Stimulated activated CD4-positive, alpha-beta T cell treated with anti-CD3 and anti-CD28 coated beads, Interleukin-1b, Interleukin-23, amount 100 ng/mL, for 1 hour (primary cell): Measurements from ENCODE around the gene TGFB1.

Experiments used
- DNase-seq, 2 donors: peaks; one replicate each; pipeline ENCODE4 v3.0.0-alpha.2; 2020; ENCODE audit warnings: low read depth in 2 of 2

TGFB1 gene

DNA sequence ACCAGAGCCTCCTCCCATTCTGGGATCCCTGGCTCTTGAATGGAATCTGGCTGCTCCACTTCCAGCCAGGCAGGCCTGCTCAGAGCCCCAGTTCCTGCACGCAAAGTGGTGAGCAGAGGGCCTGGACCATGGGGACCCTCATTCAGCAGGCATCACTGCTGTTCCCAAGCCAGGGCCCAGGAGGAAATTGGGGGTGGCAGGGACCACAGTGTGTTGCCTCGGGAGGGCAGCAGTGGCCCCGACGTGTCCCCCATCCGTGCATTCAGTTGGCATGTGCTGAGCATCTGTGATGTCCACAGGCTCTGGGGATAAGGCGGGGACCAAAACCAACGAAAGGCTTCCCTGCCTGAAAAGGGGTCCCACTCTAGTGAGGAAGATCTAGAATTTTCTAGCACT, 32.5 kb downstream of the TGFB1 start:
- DNase-seq = no peak

- no peak for DNase-seq
These were observed 33.2 kb downstream of the TGFB1 start for GRCh38 chr19:41320568-41320967.

DNA sequence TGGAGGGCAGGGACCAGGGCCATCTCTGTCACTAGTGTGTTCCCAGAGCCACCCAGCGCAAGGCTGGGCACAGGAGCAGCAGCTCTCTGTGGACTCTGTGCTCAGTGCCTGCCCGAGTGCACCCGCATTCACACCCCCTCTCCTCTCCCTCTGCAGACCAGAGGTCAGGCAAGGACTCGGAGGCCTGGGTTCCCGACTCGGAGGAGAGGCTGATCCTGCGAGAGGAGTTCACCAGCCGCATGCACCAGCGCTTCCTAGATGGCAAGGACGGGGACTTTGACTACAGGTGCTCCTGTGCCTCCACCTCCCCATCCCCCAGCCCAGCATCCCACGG, 33.6 kb downstream of the TGFB1 start:
- no peak for DNase-seq

DNA sequence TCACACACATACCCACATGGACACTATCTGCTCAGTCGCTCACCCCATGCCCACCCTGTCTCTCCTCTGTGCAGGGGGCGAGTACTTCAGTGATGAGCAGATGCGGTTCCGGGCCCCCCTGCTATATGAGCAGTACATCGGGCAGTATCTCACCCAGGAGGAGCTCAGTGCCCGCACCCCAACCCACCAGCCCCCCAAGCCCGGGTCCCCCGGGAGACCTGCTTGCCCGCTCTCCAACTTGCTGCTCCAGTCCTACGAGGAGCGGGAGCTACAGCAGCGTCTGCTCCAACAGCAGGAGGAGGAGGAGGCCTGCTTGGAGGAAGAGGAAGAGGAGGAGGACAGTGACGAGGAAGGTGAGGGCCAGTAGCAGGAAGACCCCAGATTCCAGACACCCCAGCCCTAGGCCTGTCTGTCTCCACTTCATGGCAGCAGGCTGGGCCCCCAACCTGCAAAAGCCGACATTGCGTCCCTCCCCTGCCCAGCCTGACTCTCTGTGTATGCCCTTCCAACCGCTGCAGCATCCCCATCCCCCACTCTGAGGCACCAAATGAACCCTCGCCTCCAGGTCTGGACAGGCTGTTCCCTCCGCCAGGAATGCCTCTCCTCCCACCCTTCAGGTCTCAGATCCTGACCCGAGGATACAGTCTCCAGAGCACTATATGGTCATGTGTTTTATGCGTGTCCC, 34.1 kb downstream of the TGFB1 start:
- DNase-seq = no peak

GRCh38 chr19:41318696-41319499, 34.8 kb downstream of the TGFB1 start:
- no peak for DNase-seq

GRCh38 chr19:41316306-41316920, 37.3 kb downstream of the TGFB1 start:
- no peak for DNase-seq

- no peak for DNase-seq
These were observed 42.1 kb downstream of the TGFB1 start for GRCh38 chr19:41311613-41312012.

GRCh38 chr19:41311072-41311471, 42.6 kb downstream of the TGFB1 start:
- DNase-seq = no peak

- DNase-seq = peak; percentile 72 to 80
These were observed 43.5 kb downstream of the TGFB1 start, which contains the start of gene CCDC97 for GRCh38 chr19:41310033-41310831. TSS of gene CCDC97 (plus strand) at chr19:41310172. CDS start at chr19:41310311, 139 bp downstream.

- DNase-seq = no peak
These were observed 44.3 kb downstream of the TGFB1 start for GRCh38 chr19:41309180-41310032.

GRCh38 chr19:41308450-41309179, 45.1 kb downstream of the TGFB1 start:
- DNase-seq = peak; percentile 86 to 97

DNA sequence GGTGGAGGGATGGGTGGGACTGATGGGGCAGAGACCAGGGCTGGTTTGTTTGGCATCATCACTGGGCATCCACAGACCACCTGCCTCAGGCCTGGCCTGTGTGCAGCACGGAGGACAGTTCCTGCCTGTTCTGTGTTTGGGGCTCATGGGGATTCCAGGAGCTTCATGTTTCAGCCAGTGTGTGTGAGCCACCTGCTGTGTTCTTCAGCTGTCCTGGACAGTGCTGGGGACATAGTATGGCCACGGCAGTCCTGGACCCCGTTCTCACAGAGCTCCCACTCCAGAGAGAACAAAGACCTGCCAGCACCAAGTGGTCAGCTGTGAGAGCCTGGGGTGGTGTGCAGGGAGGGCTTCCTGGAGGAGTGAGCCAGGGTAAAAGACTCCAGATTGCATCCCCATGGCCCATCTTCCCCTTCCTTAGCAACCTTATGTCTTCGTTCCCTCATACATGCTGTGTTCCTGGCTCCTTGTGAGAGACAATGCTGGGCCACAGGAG, 45.7 kb downstream of the TGFB1 start:
- DNase-seq = no peak

GRCh38 chr19:41307090-41307875, 46.4 kb downstream of the TGFB1 start:
- DNase-seq = no peak

- no peak for DNase-seq
These were observed 47.6 kb downstream of the TGFB1 start for GRCh38 chr19:41305927-41306793.

DNA sequence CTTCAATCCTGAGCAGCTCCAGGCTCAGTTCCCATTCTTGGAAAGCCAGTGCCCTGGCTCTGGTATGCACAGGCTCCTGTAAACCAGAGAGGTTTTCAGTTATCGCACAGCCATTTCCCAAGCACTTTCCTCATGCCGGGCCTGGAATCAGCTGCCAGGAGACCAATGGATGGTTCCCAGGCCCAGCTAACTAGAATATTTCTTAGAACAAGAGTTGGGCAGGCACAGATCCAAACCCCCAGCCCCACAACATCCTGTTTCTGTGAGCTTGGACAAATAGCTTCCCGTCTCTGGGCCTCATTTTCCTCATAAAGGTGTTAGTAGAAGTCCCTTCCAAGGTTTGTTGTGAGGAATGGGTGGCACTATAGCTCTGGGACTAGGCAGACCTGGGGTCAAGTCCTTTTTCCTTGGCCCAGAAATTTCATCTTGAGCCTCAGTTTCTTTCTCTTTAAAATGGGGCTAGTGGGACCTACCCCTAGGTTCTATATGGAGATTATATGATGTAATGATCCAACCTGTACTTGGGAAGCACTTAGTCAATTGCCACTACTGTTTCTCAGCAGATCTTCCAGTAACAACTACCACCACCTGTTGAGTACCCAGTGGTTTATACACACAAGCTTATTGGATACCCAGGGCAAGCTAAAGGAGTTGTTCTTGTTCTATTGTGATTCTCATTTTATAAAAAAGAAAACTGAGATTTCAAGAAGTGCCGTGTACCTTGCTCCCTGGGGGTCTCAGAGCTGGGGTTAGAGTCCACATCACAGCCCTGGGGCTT, 48.8 kb downstream of the TGFB1 start:
- no peak for DNase-seq

DNA sequence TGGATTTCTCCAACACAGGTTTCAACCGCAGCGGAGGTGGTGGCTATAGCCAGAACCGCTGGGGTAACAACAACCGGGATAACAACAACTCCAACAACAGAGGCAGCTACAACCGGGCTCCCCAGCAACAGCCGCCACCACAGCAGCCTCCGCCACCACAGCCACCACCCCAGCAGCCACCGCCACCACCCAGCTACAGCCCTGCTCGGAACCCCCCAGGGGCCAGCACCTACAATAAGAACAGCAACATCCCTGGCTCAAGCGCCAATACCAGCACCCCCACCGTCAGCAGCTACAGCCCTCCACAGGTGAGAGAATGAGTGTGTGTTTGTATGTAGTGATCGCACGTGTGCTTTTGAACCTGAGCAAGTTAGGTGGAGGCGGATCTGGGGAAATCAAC, 49.8 kb downstream of the TGFB1 start:
- DNase-seq = no peak

DNA sequence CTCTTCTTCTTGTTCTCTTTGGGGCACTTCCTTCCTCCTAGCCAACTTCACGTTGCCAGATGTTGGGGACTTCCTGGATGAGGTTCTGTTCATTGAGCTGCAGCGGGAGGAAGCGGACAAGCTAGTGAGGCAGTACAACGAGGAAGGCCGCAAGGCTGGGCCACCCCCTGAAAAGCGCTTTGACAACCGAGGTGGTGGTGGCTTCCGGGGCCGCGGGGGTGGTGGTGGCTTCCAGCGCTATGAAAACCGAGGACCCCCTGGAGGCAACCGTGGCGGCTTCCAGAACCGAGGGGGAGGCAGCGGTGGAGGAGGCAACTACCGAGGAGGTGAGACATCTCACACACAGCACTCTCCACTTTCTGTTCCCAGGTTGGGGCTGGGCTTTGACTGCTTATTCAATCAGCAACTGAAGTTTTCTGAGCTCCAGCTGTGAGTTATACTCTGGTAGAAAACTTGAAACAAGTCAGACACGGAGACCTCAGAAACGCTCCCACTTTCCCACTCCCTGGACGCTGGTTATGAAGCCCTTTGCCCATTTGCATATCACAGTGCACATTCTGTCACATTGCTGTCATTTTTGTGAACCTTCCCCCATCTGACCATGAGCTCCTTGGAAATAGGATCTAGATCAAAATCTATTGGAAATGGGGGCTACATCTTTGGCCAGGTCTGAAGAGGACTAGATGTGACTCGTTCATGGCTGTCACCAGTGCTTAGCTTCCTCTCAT, 50.9 kb downstream of the TGFB1 start:
- DNase-seq = no peak
